IPS-20b (cell line): ENCODE measurements around the gene DHRS4.
A peak's percentile ranks its signal among the peaks of the same experiment; 100 is the strongest.

Source experiments
- H3K27ac ChIP-seq: one replicate; pipeline ENCODE4 v1.5.1; 2013; ENCODE audit warnings: low read length
- H3K27me3 ChIP-seq: 2 replicates; pipeline ENCODE4 v1.6.1; 2013; ENCODE audit warnings: mild to moderate bottlenecking, low read length, inconsistent platforms; ENCODE audit not compliant: insufficient read depth
- H3K36me3 ChIP-seq: 2 replicates; pipeline ENCODE4 v1.6.1; 2013; ENCODE audit warnings: low read depth, mild to moderate bottlenecking, inconsistent platforms, low read length, moderate library complexity; ENCODE audit not compliant: insufficient read depth
- H3K4me1 ChIP-seq: 2 replicates; pipeline ENCODE4 v1.6.1; 2013; ENCODE audit warnings: mild to moderate bottlenecking, control low read depth, inconsistent platforms, low read length, moderate library complexity; ENCODE audit not compliant: insufficient read depth
- H3K4me3 ChIP-seq: 2 replicates; pipeline ENCODE4 v1.5.1; 2013; ENCODE audit warnings: mild to moderate bottlenecking, low read length, inconsistent platforms
- H3K9ac ChIP-seq: 2 replicates; pipeline ENCODE4 v1.6.1; 2013; ENCODE audit warnings: low read depth, mild to moderate bottlenecking, inconsistent platforms, low read length, moderate library complexity
- H3K9me3 ChIP-seq: 2 replicates; pipeline ENCODE4 v1.6.1; 2013; ENCODE audit warnings: mild to moderate bottlenecking, low read depth, low read length, inconsistent platforms; ENCODE audit not compliant: insufficient read depth

The DHRS4 gene

GRCh38 chr14:23953464-23954278, at the start of gene DHRS4:
Gene DHRS4, plus strand, starts transcription at chr14:23953770. Its CDS starts 19 bp downstream, at chr14:23953789.
- H3K27ac ChIP-seq, result no peak within 1 kb of the TSS

GRCh38 chr14:23910101-23910875, 43.3 kb upstream of the DHRS4 start:
- H3K9me3 ChIP-seq, result no peaks in the 10 kb centered on the region
- no peak overlapping the region for H3K27ac ChIP-seq
- no peaks in the 10 kb centered on the region for H3K36me3 ChIP-seq
- H3K4me3 ChIP-seq, result no peak overlapping the region
- no peak overlapping the region for H3K9ac ChIP-seq
- no peaks in the 10 kb centered on the region for H3K27me3 ChIP-seq
- H3K4me1 ChIP-seq, result peaks cover 6% of the 10 kb centered on the region; the same call in 1 of the 2 replicates

More at GRCh38 chr14:23953464-23954278, at the start of gene DHRS4:
- no peaks in the 10 kb centered on the region for H3K27me3 ChIP-seq
- peak within 1 kb of the TSS; percentile 83; the same call in 1 of the 2 replicates for H3K9ac ChIP-seq
- H3K9me3 ChIP-seq, result no peaks in the 10 kb centered on the region
- 0 out of 2 replicates have a peak, but pooled peaks cover 3% of the 10 kb centered on the region for H3K4me1 ChIP-seq
- H3K36me3 ChIP-seq, result no peaks in the 10 kb centered on the region
- H3K4me3 ChIP-seq, result peak within 1 kb of the TSS; percentile 81

- peaks cover 6% of the 10 kb centered on the region; the same call in 1 of the 2 replicates for H3K4me1 ChIP-seq
- no peak overlapping the region for H3K27ac ChIP-seq
- H3K4me3 ChIP-seq, result no peak overlapping the region
- H3K27me3 ChIP-seq, result no peaks in the 10 kb centered on the region
- no peaks in the 10 kb centered on the region for H3K36me3 ChIP-seq
- no peaks in the 10 kb centered on the region for H3K9me3 ChIP-seq
- no peak overlapping the region for H3K9ac ChIP-seq
These were observed 42.7 kb upstream of the DHRS4 start for GRCh38 chr14:23910876-23911210.

DNA sequence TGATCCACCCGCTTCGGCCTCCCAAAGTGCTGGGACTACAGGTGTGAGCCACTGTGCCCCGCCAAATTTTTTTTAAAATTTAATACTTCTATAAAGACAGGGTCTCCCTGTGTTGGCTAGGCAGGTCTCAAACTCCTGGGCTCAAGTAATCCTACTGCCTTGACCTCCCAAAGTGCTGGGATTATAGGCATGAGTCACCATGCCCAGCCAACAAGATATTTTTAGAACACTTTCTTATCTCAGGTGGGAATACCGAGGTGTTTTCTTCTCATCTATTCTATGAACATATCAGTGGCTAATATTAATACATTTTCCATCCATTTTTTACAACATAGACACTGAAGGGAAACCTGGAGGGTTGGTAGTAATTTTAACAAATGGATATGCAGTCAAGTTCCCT, 38.0 kb upstream of the DHRS4 start:
- Histone ChIP-seq H3K9ac (no peak overlapping the region), H3K4me3 (no peak overlapping the region), H3K9me3 (peaks cover 6% of the 10 kb centered on the region; the same call in 1 of the 2 replicates), H3K27me3 (no peaks in the 10 kb centered on the region), H3K36me3 (no peaks in the 10 kb centered on the region), H3K4me1 (peaks cover 3% of the 10 kb centered on the region; the same call in 1 of the 2 replicates), H3K27ac (no peak overlapping the region)

DNA sequence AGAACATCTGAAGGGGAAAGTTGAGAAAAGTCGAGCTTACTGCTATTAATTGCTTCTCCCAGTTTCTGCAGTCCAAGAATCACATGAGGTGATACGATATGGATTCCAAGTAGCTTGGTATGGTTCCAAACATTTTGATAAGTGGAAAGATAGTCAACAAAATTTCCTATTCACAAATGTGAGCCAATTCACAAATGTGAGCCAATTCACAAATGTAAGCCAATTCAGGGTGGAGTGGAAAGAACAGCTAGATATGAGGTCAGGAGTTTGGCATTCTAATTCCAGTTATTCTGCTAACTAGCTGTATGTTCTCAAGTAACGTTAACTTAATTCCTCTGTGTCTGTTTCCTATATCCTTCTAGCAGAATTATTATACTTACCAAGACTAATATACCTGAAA, 37.6 kb upstream of the DHRS4 start:
- H3K27me3 ChIP-seq, result no peaks in the 10 kb centered on the region
- peaks cover 3% of the 10 kb centered on the region; the same call in 1 of the 2 replicates for H3K4me1 ChIP-seq
- no peak overlapping the region for H3K4me3 ChIP-seq
- no peak overlapping the region for H3K27ac ChIP-seq
- no peak overlapping the region for H3K9ac ChIP-seq
- H3K36me3 ChIP-seq, result no peaks in the 10 kb centered on the region
- H3K9me3 ChIP-seq, result peaks cover 6% of the 10 kb centered on the region; the same call in 1 of the 2 replicates

DNA sequence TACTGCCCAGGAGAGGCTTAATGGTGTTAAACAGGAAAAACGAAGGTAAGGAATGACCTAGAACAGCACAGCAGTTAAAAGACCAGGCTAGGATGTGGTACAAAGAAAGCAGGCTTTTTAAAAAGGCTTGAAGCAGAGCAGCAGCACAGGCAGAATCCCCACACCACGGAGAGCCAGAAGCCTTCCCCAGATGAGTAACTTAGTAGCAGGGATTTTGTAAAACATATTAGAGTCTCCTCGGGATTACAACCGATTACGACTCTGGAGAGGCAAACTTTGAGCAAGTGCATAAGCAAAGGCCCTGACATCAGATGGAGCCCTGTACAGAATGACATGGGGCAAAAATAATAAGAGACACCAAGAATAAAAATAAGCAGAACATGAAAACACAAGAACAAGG, 37.1 kb upstream of the DHRS4 start:
- H3K9me3 ChIP-seq, result peaks cover 6% of the 10 kb centered on the region; the same call in 1 of the 2 replicates
- no peaks in the 10 kb centered on the region for H3K36me3 ChIP-seq
- no peak overlapping the region for H3K27ac ChIP-seq
- no peak overlapping the region for H3K9ac ChIP-seq
- H3K4me1 ChIP-seq, result peaks cover under 1% of the 10 kb centered on the region; the same call in 1 of the 2 replicates
- H3K27me3 ChIP-seq, result no peaks in the 10 kb centered on the region
- H3K4me3 ChIP-seq, result no peak overlapping the region

DNA sequence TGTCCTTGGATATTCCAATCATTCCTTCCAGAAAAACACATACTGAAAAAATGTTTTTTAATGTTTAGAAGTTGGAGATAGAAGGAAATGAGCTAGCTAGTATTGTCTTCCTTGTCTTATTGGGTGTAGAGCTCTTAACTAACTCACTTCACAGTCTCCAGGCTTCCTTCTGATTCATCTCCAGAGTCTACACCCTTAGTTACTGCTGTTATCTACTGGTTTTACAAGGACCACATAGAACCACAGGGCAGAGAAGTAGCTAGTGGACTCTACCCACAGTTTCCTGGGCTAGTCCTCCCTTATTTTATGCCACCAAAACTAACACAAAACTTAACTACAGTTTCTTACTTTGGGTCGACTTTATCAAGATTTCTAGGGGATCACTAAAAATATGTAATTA, 31.0 kb upstream of the DHRS4 start:
- Histone ChIP-seq H3K27ac (no peak overlapping the region), H3K9ac (no peak overlapping the region), H3K9me3 (peaks cover 2% of the 10 kb centered on the region; the same call in 1 of the 2 replicates), H3K27me3 (no peaks in the 10 kb centered on the region), H3K36me3 (no peaks in the 10 kb centered on the region), H3K4me1 (no peaks in the 10 kb centered on the region), H3K4me3 (no peak overlapping the region)

- Histone ChIP-seq H3K27ac (no peak overlapping the region), H3K4me1 (no peaks in the 10 kb centered on the region), H3K27me3 (no peaks in the 10 kb centered on the region), H3K9ac (no peak overlapping the region), H3K9me3 (no peaks in the 10 kb centered on the region), H3K4me3 (no peak overlapping the region), H3K36me3 (no peaks in the 10 kb centered on the region)
These were observed 28.0 kb upstream of the DHRS4 start for GRCh38 chr14:23925523-23926075.

DNA sequence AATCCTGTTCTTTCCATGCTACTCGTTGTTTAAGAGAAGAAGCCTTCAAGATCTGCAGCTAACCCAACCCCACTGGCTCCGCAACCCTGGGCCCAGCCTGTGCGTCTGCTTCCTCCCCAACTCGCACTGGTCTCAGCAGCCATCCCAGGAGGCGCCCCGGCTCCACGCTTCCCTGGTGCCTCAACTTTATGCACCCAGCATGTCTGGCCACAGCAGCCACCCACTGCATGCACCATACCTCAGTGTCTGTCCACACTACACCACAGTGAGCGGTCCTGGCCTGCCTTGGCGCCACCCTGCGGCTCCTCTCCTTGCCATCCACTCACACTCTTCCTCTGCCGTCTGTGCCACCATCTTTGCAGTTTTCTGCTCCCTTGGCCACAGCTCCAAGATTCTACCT, 27.0 kb upstream of the DHRS4 start:
- H3K4me1 ChIP-seq, result no peaks in the 10 kb centered on the region
- no peak overlapping the region for H3K27ac ChIP-seq
- no peak overlapping the region for H3K9ac ChIP-seq
- H3K4me3 ChIP-seq, result no peak overlapping the region
- no peaks in the 10 kb centered on the region for H3K9me3 ChIP-seq
- no peaks in the 10 kb centered on the region for H3K27me3 ChIP-seq
- H3K36me3 ChIP-seq, result no peaks in the 10 kb centered on the region

GRCh38 chr14:23929136-23929535, 24.4 kb upstream of the DHRS4 start:
- no peaks in the 10 kb centered on the region for H3K9me3 ChIP-seq
- H3K27me3 ChIP-seq, result no peaks in the 10 kb centered on the region
- no peak overlapping the region for H3K4me3 ChIP-seq
- H3K36me3 ChIP-seq, result no peaks in the 10 kb centered on the region
- H3K27ac ChIP-seq, result no peak overlapping the region
- no peaks in the 10 kb centered on the region for H3K4me1 ChIP-seq
- no peak overlapping the region for H3K9ac ChIP-seq

GRCh38 chr14:23929822-23930294, 23.7 kb upstream of the DHRS4 start:
- Histone ChIP-seq H3K9ac (no peak overlapping the region), H3K27ac (no peak overlapping the region), H3K27me3 (no peaks in the 10 kb centered on the region), H3K4me3 (no peak overlapping the region), H3K9me3 (no peaks in the 10 kb centered on the region), H3K4me1 (no peaks in the 10 kb centered on the region), H3K36me3 (no peaks in the 10 kb centered on the region)
